T47D (cell line): ENCODE data around the gene LHX1.

ENCODE experiments used
- DNase-seq, 2 experiments: peaks; one replicate each; pipeline versions ENCODE4 v3.0.0 to v3.0.0-alpha.2; 2011 to 2012; ENCODE audit warnings: low read depth in 1 of 2, low spot score in 1 of 2
- JUND ChIP-seq: IDR thresholded peaks from 2 replicates; pipeline ENCODE4 v1.6.1; 2012; ENCODE audit warnings: low read depth
- in situ Hi-C: cut with HindIII; loops from 2 replicates; pipeline ENCODE4 v1.10.0; 2016; ENCODE audit warnings: low sequenced_read_pairs, low pct_unique_long_range_greater_than_20kb

The LHX1 gene

DNA sequence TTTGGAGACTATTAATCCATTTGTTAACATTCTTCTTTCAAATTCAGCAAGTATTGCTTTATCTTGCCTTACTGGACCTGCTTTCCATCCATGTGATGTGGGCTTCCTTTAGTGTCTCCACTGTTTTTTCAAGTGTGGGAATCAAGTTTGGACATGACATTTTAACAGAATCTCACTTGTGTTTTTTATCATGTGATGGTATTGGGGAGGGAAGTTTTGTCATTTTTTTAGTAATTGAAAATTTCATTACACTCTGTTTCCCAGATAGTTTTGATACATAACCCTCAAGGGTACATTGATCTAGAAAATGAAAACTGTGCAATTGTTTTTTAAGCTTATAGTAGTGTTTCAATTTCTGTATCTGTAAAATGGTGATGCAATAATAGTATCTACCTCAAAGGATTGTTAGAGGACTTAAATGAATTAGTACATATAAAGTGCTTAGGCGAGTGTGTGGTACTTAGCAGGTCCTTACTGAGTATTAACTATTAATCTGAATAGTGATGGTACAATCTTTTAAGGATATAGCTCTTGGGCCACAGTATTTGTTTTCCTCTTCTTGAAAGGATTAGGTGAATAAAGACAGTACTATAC, 38.7 kb downstream of the LHX1 start:
- no peak for TF ChIP-seq JUND
- DNase-seq: no peak
- in situ Hi-C loops: no loop called here

DNA sequence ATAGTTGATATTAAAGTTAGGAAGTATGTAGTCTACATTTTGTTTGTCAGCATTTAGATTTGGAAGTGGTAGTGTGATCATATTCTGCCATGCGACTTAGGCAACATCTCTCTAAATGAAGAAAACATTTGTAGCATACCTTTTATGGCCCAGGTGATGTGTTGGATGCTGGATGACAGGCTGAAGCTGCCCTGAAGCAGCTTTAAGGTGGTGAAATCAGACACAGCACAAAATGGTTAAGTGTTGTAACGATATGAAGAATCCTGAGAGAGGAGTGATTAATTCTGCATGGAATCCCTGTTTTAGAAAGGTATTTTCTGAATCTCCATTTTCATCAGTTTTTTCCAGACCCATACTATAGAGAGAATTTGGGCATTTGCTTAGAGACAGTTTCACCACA, 39.8 kb downstream of the LHX1 start:
- in situ Hi-C loops: no loop called here
- no peak for TF ChIP-seq JUND
- DNase-seq: no peak

DNA sequence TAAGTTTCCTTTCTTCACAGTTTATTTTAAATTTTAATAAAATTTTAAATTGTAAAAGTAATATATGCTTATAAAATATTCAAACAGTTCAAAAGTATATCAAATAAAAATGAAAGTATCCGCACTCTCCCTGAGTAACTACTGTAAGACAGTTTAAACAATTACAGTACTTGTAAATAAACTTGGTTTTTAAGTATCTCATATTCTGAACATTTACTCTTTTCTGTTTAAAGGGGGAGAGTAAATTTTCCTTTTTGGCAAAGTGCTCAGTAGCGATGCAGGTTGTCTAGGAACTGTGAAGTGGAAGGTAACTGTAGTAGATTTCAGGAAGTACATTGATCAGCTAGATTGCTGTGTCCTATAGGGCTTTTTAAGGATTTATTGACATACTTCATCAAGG, 40.3 kb downstream of the LHX1 start:
- TF ChIP-seq JUND: no peak
- DNase-seq: no peak
- in situ Hi-C loops: no loop called here

GRCh38 chr17:36978810-36979564, 41.7 kb downstream of the LHX1 start:
- in situ Hi-C loops: no loop called here
- DNase-seq: peak in 1 of 2 experiments; percentile 40
- TF ChIP-seq JUND: no peak

DNA sequence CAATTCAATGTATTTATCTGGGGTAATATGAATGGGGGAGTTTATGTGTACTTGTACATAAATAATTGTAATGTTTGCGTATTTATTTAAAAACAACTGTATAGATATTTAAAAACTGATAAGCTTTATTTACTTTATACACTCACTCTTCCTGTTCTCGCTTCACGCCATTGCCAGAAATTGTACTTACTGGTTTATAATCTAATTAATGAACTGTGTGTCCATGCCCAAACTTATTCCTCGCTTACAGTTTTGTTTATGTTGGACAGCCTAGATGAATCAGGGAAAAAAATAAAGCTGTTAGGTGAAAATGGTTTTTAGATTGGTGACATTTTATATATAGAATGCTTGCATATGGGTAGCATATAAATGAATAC, 42.3 kb downstream of the LHX1 start:
- in situ Hi-C loops: no loop called here
- 0 out of 2 replicates have a peak, but pooled peaks have one; percentile 12 for TF ChIP-seq JUND
- DNase-seq: peak in 1 of 2 experiments; percentile 36

- DNase-seq: peak in 1 of 2 experiments; percentile 54
- TF ChIP-seq JUND: no peak
- in situ Hi-C loops: no loop called here
These were observed 43.0 kb downstream of the LHX1 start for GRCh38 chr17:36980280-36980761.

DNA sequence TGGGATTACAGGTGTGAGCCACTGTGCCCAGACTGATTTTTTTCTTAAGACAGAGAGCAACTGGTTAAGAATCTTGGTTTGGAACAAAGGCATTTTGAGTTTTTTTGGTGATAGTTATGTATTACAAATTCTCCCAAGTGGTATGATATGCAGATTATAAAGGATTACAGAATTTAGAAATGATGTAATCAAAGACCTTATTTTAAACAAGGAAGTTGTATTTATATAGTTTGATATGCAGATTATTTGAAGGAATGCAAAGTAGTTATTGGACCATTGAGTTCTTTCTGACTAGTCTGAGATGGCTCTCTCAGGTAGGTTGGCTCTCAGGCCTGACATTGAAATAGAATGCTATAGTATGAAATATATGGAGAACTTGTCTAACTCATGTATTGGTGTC, 46.3 kb downstream of the LHX1 start:
- no peak for DNase-seq
- in situ Hi-C loops: no loop called here
- no peak for TF ChIP-seq JUND

DNA sequence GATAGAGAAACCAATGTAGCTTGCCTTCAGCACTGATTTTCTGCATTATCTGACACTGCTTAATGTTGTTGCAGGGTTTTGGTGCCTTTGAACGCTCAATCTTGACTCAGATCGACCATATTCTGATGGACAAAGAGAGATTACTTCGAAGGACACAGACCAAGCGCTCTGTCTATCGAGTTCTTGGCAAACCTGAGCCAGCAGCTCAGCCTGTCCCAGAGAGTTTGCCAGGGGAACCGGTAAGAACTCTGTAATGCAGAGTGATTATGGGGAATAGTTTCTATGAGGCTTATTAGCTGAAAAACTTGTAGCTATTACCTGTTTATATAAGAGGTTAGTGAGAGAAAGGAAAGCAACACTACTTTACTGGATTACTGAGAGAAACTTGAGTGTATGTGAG, 51.9 kb downstream of the LHX1 start:
- in situ Hi-C loops: no loop called here
- no peak for DNase-seq
- no peak for TF ChIP-seq JUND

GRCh38 chr17:36992701-36993100, 55.4 kb downstream of the LHX1 start:
- no peak for TF ChIP-seq JUND
- DNase-seq: no peak
- in situ Hi-C loops: no loop called here

GRCh38 chr17:36993227-36993626, 56.0 kb downstream of the LHX1 start:
- DNase-seq: no peak
- in situ Hi-C loops: no loop called here
- no peak for TF ChIP-seq JUND
